ENCODE results near the gene ZIC3.
"Not testable (repeated sequence)": the region's sequence is repeated elsewhere in the genome, so short reads cannot be mapped to it uniquely, and the experiment has no call there.

ZIC3 gene

DNA sequence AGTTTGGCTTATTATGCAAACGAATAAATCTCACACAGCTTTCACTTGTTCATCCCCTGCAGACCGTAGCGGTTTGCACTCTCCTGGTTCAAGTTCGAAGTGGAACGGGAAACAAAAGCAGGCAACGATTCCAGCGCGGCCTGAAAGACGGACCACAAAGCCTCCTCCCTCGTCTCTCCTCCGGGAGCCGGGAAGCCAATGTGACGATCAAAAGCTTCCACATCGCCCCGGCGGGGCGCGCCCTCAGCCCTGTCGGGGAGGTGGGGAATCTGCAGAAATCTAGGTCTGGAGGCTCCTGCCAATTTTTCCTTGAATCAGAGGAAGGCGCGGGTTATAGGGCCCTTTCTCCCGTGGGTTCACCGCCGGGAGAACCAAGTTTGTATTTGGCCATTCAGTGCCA, 16.9 kb upstream of the ZIC3 start:
- Histone ChIP-seq H3K27me3 (peaks cover 55% of the 10 kb centered on the region), H3K36me3 (no peaks in the 10 kb centered on the region), H3K4me1 (no peaks in the 10 kb centered on the region), H3K9me3 (no peaks in the 10 kb centered on the region), H3K4me3 (ENCODE audit: low read depth, low read length) (no peak overlapping the region)
- TF ChIP-seq, protein P1, sequence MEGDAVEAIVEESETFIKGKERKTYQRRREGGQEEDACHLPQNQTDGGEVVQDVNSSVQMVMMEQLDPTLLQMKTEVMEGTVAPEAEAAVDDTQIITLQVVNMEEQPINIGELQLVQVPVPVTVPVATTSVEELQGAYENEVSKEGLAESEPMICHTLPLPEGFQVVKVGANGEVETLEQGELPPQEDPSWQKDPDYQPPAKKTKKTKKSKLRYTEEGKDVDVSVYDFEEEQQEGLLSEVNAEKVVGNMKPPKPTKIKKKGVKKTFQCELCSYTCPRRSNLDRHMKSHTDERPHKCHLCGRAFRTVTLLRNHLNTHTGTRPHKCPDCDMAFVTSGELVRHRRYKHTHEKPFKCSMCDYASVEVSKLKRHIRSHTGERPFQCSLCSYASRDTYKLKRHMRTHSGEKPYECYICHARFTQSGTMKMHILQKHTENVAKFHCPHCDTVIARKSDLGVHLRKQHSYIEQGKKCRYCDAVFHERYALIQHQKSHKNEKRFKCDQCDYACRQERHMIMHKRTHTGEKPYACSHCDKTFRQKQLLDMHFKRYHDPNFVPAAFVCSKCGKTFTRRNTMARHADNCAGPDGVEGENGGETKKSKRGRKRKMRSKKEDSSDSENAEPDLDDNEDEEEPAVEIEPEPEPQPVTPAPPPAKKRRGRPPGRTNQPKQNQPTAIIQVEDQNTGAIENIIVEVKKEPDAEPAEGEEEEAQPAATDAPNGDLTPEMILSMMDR (IDR thresholded peaks at IDR 0.05; ENCODE audit: low read depth, low read length): no peak
- no peak for DNase-seq

DNA sequence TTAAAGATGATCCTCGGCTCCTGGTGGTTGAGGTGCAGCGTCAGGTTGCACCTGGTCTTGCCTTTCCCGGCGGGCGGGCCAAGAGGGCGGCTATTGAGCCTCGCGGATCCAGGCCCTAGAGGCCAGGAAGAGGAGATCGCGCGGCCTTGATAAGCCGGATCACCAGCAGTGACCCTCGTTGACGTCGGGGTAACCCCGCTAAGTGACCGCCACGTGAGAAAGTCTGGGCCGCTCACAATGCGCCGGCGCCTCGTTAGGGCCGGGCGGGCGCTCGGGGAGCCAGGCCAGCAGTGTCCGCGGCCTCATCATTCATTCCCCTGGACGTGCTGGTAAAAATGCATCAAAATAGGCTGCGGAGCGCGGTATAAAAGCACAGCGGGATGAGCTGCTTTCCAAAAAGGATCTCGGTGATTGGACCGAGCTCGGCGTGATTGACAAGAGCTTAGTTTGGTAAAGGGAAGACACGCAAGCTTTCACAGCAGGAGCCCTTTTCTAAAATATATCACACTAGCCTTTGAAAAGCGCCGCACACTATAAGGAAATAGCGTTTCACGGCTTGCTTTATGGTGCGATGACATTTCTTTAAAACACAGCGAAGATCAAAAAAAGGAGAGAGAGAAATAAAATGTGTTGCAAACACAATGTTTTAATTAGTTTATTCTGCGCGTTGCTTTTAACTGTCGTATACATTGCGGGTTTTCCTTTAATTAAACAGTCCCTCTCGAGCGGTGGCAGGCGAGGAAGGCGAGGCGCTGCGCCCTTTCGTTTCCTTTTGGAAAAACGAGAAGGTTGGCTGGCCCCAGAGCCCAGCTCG, 15.9 kb upstream of the ZIC3 start:
- no peak overlapping the region for H3K4me3 ChIP-seq (ENCODE audit: low read depth, low read length)
- H3K27me3 ChIP-seq: peaks cover 55% of the 10 kb centered on the region

DNA sequence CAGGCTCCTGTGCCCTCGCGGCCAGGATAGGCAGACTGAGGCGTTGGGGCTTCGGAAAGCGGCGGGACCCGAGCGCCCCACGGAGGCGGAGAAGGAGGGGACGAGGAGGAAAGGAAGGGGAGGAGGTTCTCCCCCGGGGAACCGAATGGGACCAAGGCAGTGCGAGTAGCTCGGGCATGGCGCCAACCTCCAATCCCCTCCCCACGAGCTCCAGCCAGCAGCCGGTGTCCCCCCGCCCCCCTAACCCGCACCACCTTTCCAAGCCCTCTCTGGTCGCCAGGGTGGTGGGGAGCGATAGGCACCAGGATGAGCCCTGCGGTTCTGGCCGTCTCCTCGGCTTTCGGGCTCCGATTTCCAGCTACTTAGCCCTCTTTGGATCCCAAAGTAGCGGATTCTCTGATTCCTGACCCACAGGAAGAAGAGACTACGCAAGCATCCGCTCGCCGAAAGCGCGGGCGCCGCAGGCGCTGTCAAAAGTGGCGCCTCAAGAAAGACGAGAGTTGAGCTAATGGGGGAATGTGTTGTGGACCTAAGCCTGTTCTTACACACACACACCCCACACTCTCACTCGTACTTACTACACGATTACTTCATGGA, 15.2 kb upstream of the ZIC3 start:
- Histone ChIP-seq H3K9me3 (no peaks in the 10 kb centered on the region), H3K27me3 (peaks cover 49% of the 10 kb centered on the region), H3K4me1 (no peaks in the 10 kb centered on the region), H3K36me3 (no peaks in the 10 kb centered on the region), H3K4me3 (ENCODE audit: low read depth, low read length) (no peak overlapping the region)
- no peak for DNase-seq
- TF ChIP-seq, protein P1 (IDR thresholded peaks at IDR 0.05; ENCODE audit: low read depth, low read length): no peak

More for the DNA sequence above, 15.9 kb upstream of the ZIC3 start:
- TF ChIP-seq, protein P1 (IDR thresholded peaks at IDR 0.05; ENCODE audit: low read depth, low read length): no peak
- Histone ChIP-seq H3K36me3 (no peaks in the 10 kb centered on the region), H3K9me3 (no peaks in the 10 kb centered on the region), H3K4me1 (no peaks in the 10 kb centered on the region)
- no peak for DNase-seq

DNA sequence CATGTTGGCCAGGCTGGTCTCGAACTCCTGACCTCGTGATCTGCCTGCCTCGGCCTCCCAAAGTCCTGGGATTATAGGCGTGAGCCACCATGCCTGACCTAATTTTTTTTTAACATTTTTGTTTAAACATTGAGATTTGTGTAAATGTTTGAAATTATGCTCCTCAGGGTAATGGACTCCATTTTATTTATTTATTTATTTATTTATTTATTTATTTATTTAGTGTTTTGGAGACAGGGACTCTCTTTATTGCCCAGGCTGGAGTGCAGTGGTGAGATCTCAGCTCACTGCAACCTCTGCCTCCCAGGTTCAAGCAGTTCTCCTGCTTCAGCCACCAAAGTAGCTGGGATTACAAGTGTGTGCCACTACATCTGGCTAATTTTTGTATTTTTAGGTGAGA, 13.8 kb upstream of the ZIC3 start:
- peaks cover 36% of the 10 kb centered on the region for H3K27me3 ChIP-seq
- not testable (repeated sequence) for H3K36me3 ChIP-seq; H3K4me3 ChIP-seq (ENCODE audit: low read depth, low read length); H3K9me3 ChIP-seq; DNase-seq; H3K4me1 ChIP-seq

DNA sequence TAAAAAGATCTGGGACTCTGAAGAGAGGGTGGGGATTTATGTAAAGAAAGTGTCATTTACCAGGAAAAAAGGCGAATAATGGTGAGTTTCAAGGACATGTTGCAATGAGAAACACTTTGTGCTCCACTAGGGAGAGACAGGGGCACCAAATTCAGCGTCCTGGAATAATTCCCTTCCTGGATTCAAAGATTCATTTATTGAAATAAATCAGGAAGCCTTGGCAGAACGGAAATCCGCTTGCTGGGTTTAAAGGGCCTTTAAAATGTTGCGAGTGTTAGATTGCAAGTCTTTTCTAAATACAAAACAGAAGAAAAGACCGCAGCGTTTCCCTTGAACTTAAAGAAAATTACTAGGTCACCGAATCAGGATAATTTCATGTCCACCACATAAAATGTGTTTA, 3.8 kb upstream of the ZIC3 start:
- Histone ChIP-seq H3K36me3 (no peaks in the 10 kb centered on the region), H3K27me3 (peaks cover 33% of the 10 kb centered on the region), H3K4me3 (ENCODE audit: low read depth, low read length) (no peak overlapping the region), H3K9me3 (no peaks in the 10 kb centered on the region), H3K4me1 (no peaks in the 10 kb centered on the region)
- DNase-seq: no peak
- TF ChIP-seq, protein P1 (IDR thresholded peaks at IDR 0.05; ENCODE audit: low read depth, low read length): no peak

DNA sequence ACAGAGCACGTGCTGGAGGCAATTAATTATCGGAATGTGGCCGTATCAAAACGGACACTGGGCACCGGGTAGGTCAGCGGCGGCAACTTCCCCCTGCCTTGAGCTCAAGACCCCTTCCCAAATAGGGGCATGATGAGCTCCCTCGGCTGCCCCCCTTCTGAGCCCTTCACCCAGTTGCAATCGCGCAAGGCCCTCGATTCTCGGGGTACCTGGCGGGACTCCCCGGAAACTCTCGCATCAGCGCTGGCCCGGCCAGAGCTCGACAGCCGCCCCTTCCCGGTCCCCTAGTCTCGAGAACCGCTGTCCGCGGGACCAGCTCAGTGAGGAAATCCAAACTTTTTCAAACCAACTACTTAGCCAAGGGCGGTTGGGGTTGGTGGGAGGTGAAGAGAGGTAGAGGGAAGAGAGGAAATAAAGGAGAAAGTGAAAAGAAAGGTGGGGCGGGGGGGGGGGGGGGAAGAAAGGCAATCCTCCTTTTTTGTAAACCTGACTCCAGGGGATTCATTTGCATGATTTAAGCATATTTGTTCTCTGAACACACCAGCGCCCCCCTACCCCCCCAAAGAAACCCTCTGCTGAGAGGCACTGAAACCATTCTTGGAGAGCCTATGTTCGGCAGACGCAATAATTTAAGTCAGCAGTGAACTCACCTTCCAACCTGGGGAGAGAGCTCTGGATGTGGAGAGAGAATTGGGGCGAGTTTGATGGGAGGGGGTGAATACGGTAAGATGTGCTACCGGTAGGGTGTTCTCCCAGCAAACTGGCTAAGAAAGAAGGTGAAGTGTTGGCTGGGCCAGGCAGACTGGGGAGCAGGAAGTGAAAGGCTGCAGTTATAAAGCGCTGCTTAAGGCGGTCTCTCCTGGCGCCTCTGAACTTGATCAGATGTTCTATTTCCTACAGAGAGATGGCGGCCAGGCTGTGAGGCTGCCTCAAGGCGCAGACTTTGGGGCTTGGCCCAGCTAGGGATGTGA, 2.0 kb upstream of the ZIC3 start:
- Histone ChIP-seq H3K27me3 (peaks cover 46% of the 10 kb centered on the region), H3K4me3 (ENCODE audit: low read depth, low read length) (no peak overlapping the region), H3K9me3 (no peaks in the 10 kb centered on the region), H3K36me3 (no peaks in the 10 kb centered on the region), H3K4me1 (no peaks in the 10 kb centered on the region)
- DNase-seq: no peak
- TF ChIP-seq, protein P1 (IDR thresholded peaks at IDR 0.05; ENCODE audit: low read depth, low read length): no peak
